GM13976 (cell line): Measurements from ENCODE around the gene MSI2.

ENCODE experiments used
- DNase-seq: peaks from one replicate; pipeline ENCODE4 v3.0.0; 2012; ENCODE audit warnings: low spot score
- CTCF ChIP-seq: IDR thresholded peaks from 2 replicates; pipeline ENCODE4 v1.5.1; 2012; ENCODE audit warnings: borderline replicate concordance, mild to moderate bottlenecking; ENCODE audit not compliant: insufficient read depth; ENCODE audit errors: extremely low read depth, missing control alignments, control extremely low read depth
- in situ Hi-C: fragments of 300-500 bp; cut with MboI; formaldehyde crosslinking; loops from one replicate; pipeline ENCODE4 v1.12.0; 2022; ENCODE audit warnings: low sequenced_read_pairs, mixed read lengths, inconsistent platforms; ENCODE audit not compliant: unreplicated experiment

MSI2 gene

GRCh38 chr17:57289613-57290012 is 33.3 kb downstream of the MSI2 start:
- TF ChIP-seq CTCF: no peak
- in situ Hi-C loops: no loop called here
- no peak for DNase-seq

- no peak for TF ChIP-seq CTCF
- DNase-seq: no peak
Measured at GRCh38 chr17:57290981-57291380, 34.7 kb downstream of the MSI2 start.

GRCh38 chr17:57292091-57292490 is 35.8 kb downstream of the MSI2 start:
- no peak for TF ChIP-seq CTCF
- in situ Hi-C loops: no loop called here
- DNase-seq: no peak

More at GRCh38 chr17:57290981-57291380, 34.7 kb downstream of the MSI2 start:
- in situ Hi-C loops: no loop called here

GRCh38 chr17:57293077-57293476 is 36.8 kb downstream of the MSI2 start:
- in situ Hi-C loops: no loop called here
- TF ChIP-seq CTCF: no peak
- DNase-seq: no peak

GRCh38 chr17:57294101-57294500 is 37.8 kb downstream of the MSI2 start:
- no peak for TF ChIP-seq CTCF
- no peak for DNase-seq
- in situ Hi-C loops: no loop called here

GRCh38 chr17:57294629-57295501 is 38.5 kb downstream of the MSI2 start:
- DNase-seq: no peak
- in situ Hi-C loops: no loop called here
- TF ChIP-seq CTCF: no peak
